Left lung (tissue), 10 donors: ENCODE data around the gene MID1. TPM values are rescaled to one million over a fixed set of nuclear protein-coding genes. Genes with fewer than 3 reads are reported as not detected.
A peak's percentile ranks its signal among the peaks of the same experiment; 100 is the strongest.

Source experiments
- ATAC-seq: fragments of 200-7000 bp; cut with Tn5 transposase; one replicate; pipeline ENCODE4 v1.9.1; 2020; ENCODE audit warnings: moderate library complexity
- DNase-seq, 4 donors: peaks; one replicate each; pipeline ENCODE4 v3.0.0-alpha.2; 2013 to 2020
- H3K27ac ChIP-seq, 2 donors: fragments of 200-600 bp; sonication (generic) in 1 of 2; one replicate each; pipeline versions ENCODE4 v1.5.0 to v1.8.0; 2020 to 2021
- H3K27me3 ChIP-seq, 2 donors: fragments of 200-600 bp; sonication (generic) in 1 of 2; one replicate each; pipeline versions ENCODE4 v1.5.0 to v1.8.0; 2020 to 2021
- H3K36me3 ChIP-seq, 2 donors: fragments of 200-600 bp; sonication (generic) in 1 of 2; one replicate each; pipeline versions ENCODE4 v1.5.0 to v1.8.0; 2020 to 2021
- H3K4me1 ChIP-seq, 2 donors: fragments of 200-600 bp; one replicate each; pipeline ENCODE4 v1.8.0; 2021
- H3K4me3 ChIP-seq, 2 donors: fragments of 200-600 bp; sonication (generic) in 1 of 2; one replicate each; pipeline versions ENCODE4 v1.5.0 to v1.8.0; 2020 to 2021; ENCODE audit warnings: mild to moderate bottlenecking in 1 of 2
- H3K9me3 ChIP-seq, 2 donors: fragments of 200-600 bp; sonication (generic) in 1 of 2; one replicate each; pipeline versions ENCODE4 v1.5.0 to v1.8.0; 2020 to 2021
- intact Hi-C, 2 donors: fragments of 100-400 bp; cut with DNase I; formaldehyde crosslinking; loops; one replicate each; pipeline versions ENCODE4 v1.11.2 to v1.14.2; 2022
- polyA plus RNA-seq, 6 donors: library from polyadenylated mRNA; unstranded; fragments of 120-200 nt; gene quantifications; one replicate each; pipeline ENCODE4 v1.2.1, GENCODE V29; 2013; ENCODE audit not compliant: insufficient read length in 6 of 6
- total RNA-seq, 2 donors: library from RNA; stranded (reverse); fragmentation: NEBNext Ultra II Directional; extraction: Animal tissue kit (Norgen Biotek cat#: 25700); gene quantifications; one replicate each; pipeline ENCODE4 v1.2.1, GENCODE V29; 2021
- TF ChIP-seq, protein P1 (sequence below), 2 donors: fragments of 200-600 bp; sonication (generic) in 1 of 2; IDR thresholded peaks; one replicate each; pipeline versions ENCODE4 v1.5.0 to v1.8.0; 2021; ENCODE audit warnings: antibody characterized with exemption in 2 of 2
- donor health status: DM: no; HTN: yes; CAD: no.
- donor health status: DM: no; HTN: no; CAD: no.

Gene MID1
- total and polyA plus RNA-seq, 8 donors: 19.3 to 29.8 (median 24.2) TPM

- Histone ChIP-seq H3K4me3 (no peak overlapping the region), H3K27ac (no peak overlapping the region), H3K36me3 (no peaks in the 10 kb centered on the region), H3K27me3 (no peaks in the 10 kb centered on the region), H3K4me1 (no peaks in the 10 kb centered on the region), H3K9me3 (no peaks in the 10 kb centered on the region)
- ATAC-seq (no peak), DNase-seq (no peak)
- intact Hi-C loops: no loop called here
- TF ChIP-seq, protein P1, sequence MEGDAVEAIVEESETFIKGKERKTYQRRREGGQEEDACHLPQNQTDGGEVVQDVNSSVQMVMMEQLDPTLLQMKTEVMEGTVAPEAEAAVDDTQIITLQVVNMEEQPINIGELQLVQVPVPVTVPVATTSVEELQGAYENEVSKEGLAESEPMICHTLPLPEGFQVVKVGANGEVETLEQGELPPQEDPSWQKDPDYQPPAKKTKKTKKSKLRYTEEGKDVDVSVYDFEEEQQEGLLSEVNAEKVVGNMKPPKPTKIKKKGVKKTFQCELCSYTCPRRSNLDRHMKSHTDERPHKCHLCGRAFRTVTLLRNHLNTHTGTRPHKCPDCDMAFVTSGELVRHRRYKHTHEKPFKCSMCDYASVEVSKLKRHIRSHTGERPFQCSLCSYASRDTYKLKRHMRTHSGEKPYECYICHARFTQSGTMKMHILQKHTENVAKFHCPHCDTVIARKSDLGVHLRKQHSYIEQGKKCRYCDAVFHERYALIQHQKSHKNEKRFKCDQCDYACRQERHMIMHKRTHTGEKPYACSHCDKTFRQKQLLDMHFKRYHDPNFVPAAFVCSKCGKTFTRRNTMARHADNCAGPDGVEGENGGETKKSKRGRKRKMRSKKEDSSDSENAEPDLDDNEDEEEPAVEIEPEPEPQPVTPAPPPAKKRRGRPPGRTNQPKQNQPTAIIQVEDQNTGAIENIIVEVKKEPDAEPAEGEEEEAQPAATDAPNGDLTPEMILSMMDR (IDR thresholded peaks at IDR 0.05): no peak
Observed at GRCh38 chrX:10648614-10649013, 28.2 kb upstream of the MID1 start.

GRCh38 chrX:10636851-10637250 is 16.5 kb upstream of the MID1 start:
- Histone ChIP-seq H3K9me3 (no peaks in the 10 kb centered on the region), H3K4me3 (no peak overlapping the region), H3K27ac (no peak overlapping the region), H3K36me3 (no peaks in the 10 kb centered on the region), H3K27me3 (no peaks in the 10 kb centered on the region), H3K4me1 (no peaks in the 10 kb centered on the region)
- ATAC-seq: no peak
- TF ChIP-seq, protein P1 (IDR thresholded peaks at IDR 0.05): no peak
- no peak for DNase-seq
- intact Hi-C loops: loop anchor here in 1 of 2 donors (10.0 kb wide), 1 partner anchor 452 kb away; no protein-coding TSS in a partner anchor

GRCh38 chrX:10636337-10636736 is 16.0 kb upstream of the MID1 start:
- no peaks in the 10 kb centered on the region for H3K4me1 ChIP-seq
- ATAC-seq (peak; percentile 83), DNase-seq (peak in 1 of 4 donors; percentile 58)
- TF ChIP-seq, protein P1 (IDR thresholded peaks at IDR 0.05): peak; percentile 15 to 32
- no peak overlapping the region for H3K4me3 ChIP-seq
- no peaks in the 10 kb centered on the region for H3K9me3 ChIP-seq
- peak overlapping the region in 1 of 2 donors; percentile 11 for H3K27ac ChIP-seq
- no peaks in the 10 kb centered on the region for H3K36me3 ChIP-seq
- no peaks in the 10 kb centered on the region for H3K27me3 ChIP-seq
- intact Hi-C loops: loop anchor here in 1 of 2 donors (10.0 kb wide), 1 partner anchor 452 kb away; no protein-coding TSS in a partner anchor

DNA sequence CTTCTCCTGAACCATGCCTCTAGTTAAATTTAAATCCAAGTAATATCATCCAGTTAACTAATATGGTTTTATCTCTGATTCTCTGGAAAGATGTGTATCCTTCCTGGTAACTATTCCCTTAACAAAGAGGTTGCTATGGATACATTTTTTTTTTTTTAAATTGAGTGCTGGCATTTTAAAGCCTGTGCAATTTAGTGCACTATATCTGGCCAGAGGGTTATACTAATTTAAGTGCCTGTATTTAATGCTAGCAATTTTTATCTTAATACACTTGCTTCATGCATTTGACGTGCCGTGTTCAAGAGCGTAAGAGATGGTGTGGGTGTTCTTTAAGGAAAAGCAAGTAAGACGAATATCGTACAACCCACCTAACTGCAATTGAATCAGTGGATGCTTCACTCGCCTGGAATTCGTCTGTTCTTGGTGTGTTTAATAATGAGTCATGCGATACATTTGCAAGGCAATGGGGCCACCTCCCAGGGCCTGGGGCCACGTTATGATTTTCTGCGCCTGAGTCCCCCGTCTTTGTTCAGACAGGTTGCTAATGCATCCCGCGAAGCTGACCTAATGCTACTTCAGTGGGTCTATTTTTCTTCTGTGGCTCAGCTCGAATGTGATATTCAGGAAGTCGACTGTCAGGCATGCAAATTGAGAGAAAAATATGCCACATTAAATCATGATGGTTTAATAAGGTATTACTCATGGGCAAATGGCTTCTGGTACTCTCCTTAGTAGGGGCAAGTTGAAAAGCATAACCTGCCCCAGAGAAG is 14.2 kb upstream of the MID1 start:
- Histone ChIP-seq H3K27ac (no peak overlapping the region), H3K36me3 (no peaks in the 10 kb centered on the region), H3K9me3 (no peaks in the 10 kb centered on the region), H3K4me1 (no peaks in the 10 kb centered on the region), H3K27me3 (no peaks in the 10 kb centered on the region), H3K4me3 (no peak overlapping the region)
- intact Hi-C loops: loop anchor here in 1 of 2 donors (10.0 kb wide), 1 partner anchor 450 kb away; no protein-coding TSS in a partner anchor
- TF ChIP-seq, protein P1 (IDR thresholded peaks at IDR 0.05): no peak
- no peak for ATAC-seq
- no peak for DNase-seq

DNA sequence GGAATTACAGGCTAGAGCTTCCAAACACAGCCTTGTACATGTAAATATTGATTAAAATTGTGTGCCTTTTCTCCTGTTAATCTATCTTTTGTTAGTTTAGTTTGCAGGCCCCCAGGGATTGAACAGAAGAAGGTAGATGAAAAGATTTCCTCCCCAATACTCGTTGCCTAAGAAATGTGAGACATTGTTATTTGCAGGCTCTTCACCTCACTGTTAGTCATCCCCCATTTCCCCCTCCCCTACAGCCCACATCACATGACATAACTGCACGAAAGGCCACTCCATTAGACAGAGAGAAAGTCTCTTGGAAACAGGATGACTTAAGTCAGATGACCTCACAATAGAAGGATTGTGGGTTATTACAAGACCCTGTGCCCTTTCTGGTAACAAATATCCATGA is 13.3 kb upstream of the MID1 start:
- DNase-seq (no peak), ATAC-seq (peak; percentile 89)
- H3K4me1 ChIP-seq: no peaks in the 10 kb centered on the region
- H3K36me3 ChIP-seq: no peaks in the 10 kb centered on the region
- no peaks in the 10 kb centered on the region for H3K27me3 ChIP-seq
- no peak overlapping the region for H3K27ac ChIP-seq
- no peak overlapping the region for H3K4me3 ChIP-seq
- intact Hi-C loops: loop anchor here in 1 of 2 donors (10.0 kb wide), 1 partner anchor 449 kb away; no protein-coding TSS in a partner anchor
- no peaks in the 10 kb centered on the region for H3K9me3 ChIP-seq
- TF ChIP-seq, protein P1 (IDR thresholded peaks at IDR 0.05): no peak
